ENCODE measurements around the gene NTNG2. TPM values are rescaled to one million over a fixed set of nuclear protein-coding genes. Genes with fewer than 3 reads are reported as not detected.

Gene NTNG2
- total and polyA plus RNA-seq, 10 of the 15 experiments (the other 5 are each of a cell fraction or from before 2014, with no cell fraction given) = 0.37 to 0.79 (median 0.45) TPM; not detected in 6

GRCh38 chr9:132117694-132118093 is 44.2 kb upstream of the NTNG2 start (continued):
- TF ChIP-seq CREB1 (IDR thresholded peaks at IDR 0.05; ENCODE audit: low read depth) = no peak
- TF ChIP-seq RBBP5 (conservative IDR thresholded peaks at IDR 0.05) = no peak

GRCh38 chr9:132121021-132121420 is 40.8 kb upstream of the NTNG2 start:
- ChIA-PET RAD21 (ENCODE audit: unreplicated experiment) (no interaction called here), SMC1A (ENCODE audit: uncharacterized antibody, unreplicated experiment) (interaction anchor here (1.6 kb wide), 1 partner anchor 37 kb away, joined by 4 read pairs; no protein-coding TSS in a partner anchor), POLR2A (no interaction called here), CTCF (no interaction called here)
- Histone ChIP-seq H3K79me2 (ENCODE audit: control insufficient read depth, insufficient read depth, low read length) (no peaks in the 10 kb centered on the region), H3K4me1 (ENCODE audit: control insufficient read depth, insufficient read depth, low read length) (no peaks in the 10 kb centered on the region), H3K9ac (ENCODE audit: control insufficient read depth, insufficient read depth, low read length) (no peak overlapping the region), H3K36me3 (ENCODE audit: control insufficient read depth in 2 of 2, insufficient read depth in 2 of 2, low read length in 1 of 2) (no peaks in the 10 kb centered on the region), H2AFZ (ENCODE audit: control insufficient read depth, low read depth, low read length) (no peak overlapping the region), H3K9me3 (replicated peaks; ENCODE audit: control insufficient read depth, insufficient read depth, low read length) (no peaks in the 10 kb centered on the region; the same call in 2 of the 3 replicates), H3K4me2 (ENCODE audit: control insufficient read depth, insufficient read depth) (no peak overlapping the region), H3K27me3 (replicated peaks in 1 of 2; ENCODE audit: control insufficient read depth in 2 of 2, insufficient read depth in 2 of 2, low read length in 1 of 2) (peaks cover 0 to 4% of the 10 kb centered on the region in 2 experiments; a peak in 1 of 4 replicates), H4K20me1 (ENCODE audit: control insufficient read depth, insufficient read depth) (no peaks in the 10 kb centered on the region), H3K27ac (ENCODE audit: control insufficient read depth, insufficient read depth) (no peak overlapping the region), H3K4me3 (no peak overlapping the region)
- no TSS peak for BruUV-seq (replicated peaks)
- FAIRE-seq (no peak), ATAC-seq (no peak), DNase-seq (ENCODE audit: low read depth, low spot score) (no peak)
- intact Hi-C loops (cut with micrococcal nuclease; ENCODE audit: unreplicated experiment) = no loop called here
- in situ Hi-C loops (cut with MboI) = no loop called here
- WGBS (ENCODE audit: insufficient coverage, insufficient replicate concordance, low lambda C conversion rate, missing lambda C conversion rate) = 14% methylated on average over 2 of the region's 2 CpGs
- TF ChIP-seq MTA2 (IDR thresholded peaks at IDR 0.05; ENCODE audit: low read depth) (no peak), SKIL (IDR thresholded peaks at IDR 0.05; ENCODE audit: low read depth, poor library complexity, severe bottlenecking) (no peak), LARP7 (IDR thresholded peaks at IDR 0.05) (no peak), BCLAF1 (IDR thresholded peaks at IDR 0.05) (no peak), TARDBP (IDR thresholded peaks at IDR 0.05; ENCODE audit: borderline replicate concordance) (no peak), TCF3 (IDR thresholded peaks at IDR 0.05; ENCODE audit: borderline replicate concordance, insufficient read depth, low read depth, low read length) (no peak), SIX5 (IDR thresholded peaks at IDR 0.05; ENCODE audit: low read depth, low read length, severe bottlenecking) (no peak), IRF3 (IDR thresholded peaks at IDR 0.05) (no peak), PBX3 (IDR thresholded peaks at IDR 0.05; ENCODE audit: insufficient replicate concordance, low read depth, low read length) (no peak), JUNB (IDR thresholded peaks at IDR 0.05) (no peak), HDGF (IDR thresholded peaks at IDR 0.05) (no peak), PML (IDR thresholded peaks at IDR 0.05; ENCODE audit: low read length) (no peak), MEF2B (IDR thresholded peaks at IDR 0.05; ENCODE audit: partially characterized antibody, poor library complexity, severe bottlenecking) (no peak), IRF4 (IDR thresholded peaks at IDR 0.05; ENCODE audit: low read depth, low read length) (no peak), ZZZ3 (IDR thresholded peaks at IDR 0.05; ENCODE audit: control insufficient read depth, insufficient read length, low read depth) (no peak), BHLHE40 (IDR thresholded peaks at IDR 0.05; ENCODE audit: borderline replicate concordance in 1 of 2, low read depth in 2 of 2, low read length in 1 of 2) (no peak)
